Esophagus squamous epithelium (tissue), 5 donors: ENCODE data around the gene SAPCD2. TPM values are rescaled to one million over a fixed set of nuclear protein-coding genes. Genes with fewer than 3 reads are reported as not detected.

Experiments used
- DNase-seq: peaks from one replicate; lab custom pipeline; 2025; lab: John Stamatoyannopoulos, UW
- H3K27ac ChIP-seq, 4 donors: fragments of 200-600 bp; sonication (generic); one replicate each; pipeline ENCODE4 v1.5.1; 2016 to 2019; ENCODE audit warnings: mild to moderate bottlenecking in 1 of 4
- H3K27me3 ChIP-seq, 4 donors: fragments of 200-600 bp; sonication (generic); 1 replicate in 3 of 4; 2 replicates in 1 of 4; pipeline versions ENCODE4 v1.5.1 to v1.6.0; 2017 to 2021; ENCODE audit warnings: antibody characterized with exemption in 1 of 4
- H3K36me3 ChIP-seq, 3 donors: fragments of 200-600 bp; sonication (generic); one replicate each; pipeline ENCODE4 v1.5.1; 2016 to 2019
- H3K4me1 ChIP-seq, 3 donors: fragments of 200-600 bp; sonication (generic); one replicate each; pipeline ENCODE4 v1.5.1; 2017 to 2019
- H3K4me3 ChIP-seq, 4 donors: fragments of 200-600 bp; sonication (generic); 1 replicate in 3 of 4; 2 replicates in 1 of 4; pipeline ENCODE4 v1.5.1; 2016 to 2019; ENCODE audit warnings: mild to moderate bottlenecking in 2 of 4, moderate library complexity in 1 of 4
- H3K9me3 ChIP-seq, 3 donors: fragments of 200-600 bp; sonication (generic); one replicate each; pipeline ENCODE4 v1.5.1; 2016 to 2019
- POLR2A ChIP-seq, 4 donors: fragments of 450-650 bp; IDR thresholded peaks; one replicate each; pipeline ENCODE4 v1.6.1; 2017; ENCODE audit warnings: antibody characterized with exemption in 4 of 4, mild to moderate bottlenecking in 4 of 4, moderate library complexity in 3 of 4
- WGBS, 2 donors: methylation state at CpG; one replicate each; pipeline ENCODE4 v1.1.5; 2018; 5-methylcytosine and 5-hydroxymethylcytosine counted together
- intact Hi-C: fragments of 100-400 bp; cut with DNase I; formaldehyde crosslinking; loops from one replicate; pipeline ENCODE4 v1.15.0; 2022
- total RNA-seq, 4 donors: library from RNA; depleted of rRNA; stranded (reverse); fragments of >200 nt; gene quantifications; one replicate each; pipeline ENCODE4 v1.1.0, GENCODE V29; 2016
- TF ChIP-seq, protein P1 (sequence below), 6 experiments: fragments of 450-650 bp in 4 of 6; fragments of 200-600 bp in 2 of 6; sonication (generic) in 2 of 6; IDR thresholded peaks; one replicate each; pipeline ENCODE4 v1.5.1; 2016 to 2019; ENCODE audit warnings: antibody characterized with exemption in 6 of 6, mild to moderate bottlenecking in 4 of 6, moderate library complexity in 4 of 6
- donor health status: DM: yes; HTN: yes; CAD: no.

The SAPCD2 gene
- total RNA-seq, 4 donors from 2014 or later: 8.2 to 21.2 (median 14.7) TPM

DNA sequence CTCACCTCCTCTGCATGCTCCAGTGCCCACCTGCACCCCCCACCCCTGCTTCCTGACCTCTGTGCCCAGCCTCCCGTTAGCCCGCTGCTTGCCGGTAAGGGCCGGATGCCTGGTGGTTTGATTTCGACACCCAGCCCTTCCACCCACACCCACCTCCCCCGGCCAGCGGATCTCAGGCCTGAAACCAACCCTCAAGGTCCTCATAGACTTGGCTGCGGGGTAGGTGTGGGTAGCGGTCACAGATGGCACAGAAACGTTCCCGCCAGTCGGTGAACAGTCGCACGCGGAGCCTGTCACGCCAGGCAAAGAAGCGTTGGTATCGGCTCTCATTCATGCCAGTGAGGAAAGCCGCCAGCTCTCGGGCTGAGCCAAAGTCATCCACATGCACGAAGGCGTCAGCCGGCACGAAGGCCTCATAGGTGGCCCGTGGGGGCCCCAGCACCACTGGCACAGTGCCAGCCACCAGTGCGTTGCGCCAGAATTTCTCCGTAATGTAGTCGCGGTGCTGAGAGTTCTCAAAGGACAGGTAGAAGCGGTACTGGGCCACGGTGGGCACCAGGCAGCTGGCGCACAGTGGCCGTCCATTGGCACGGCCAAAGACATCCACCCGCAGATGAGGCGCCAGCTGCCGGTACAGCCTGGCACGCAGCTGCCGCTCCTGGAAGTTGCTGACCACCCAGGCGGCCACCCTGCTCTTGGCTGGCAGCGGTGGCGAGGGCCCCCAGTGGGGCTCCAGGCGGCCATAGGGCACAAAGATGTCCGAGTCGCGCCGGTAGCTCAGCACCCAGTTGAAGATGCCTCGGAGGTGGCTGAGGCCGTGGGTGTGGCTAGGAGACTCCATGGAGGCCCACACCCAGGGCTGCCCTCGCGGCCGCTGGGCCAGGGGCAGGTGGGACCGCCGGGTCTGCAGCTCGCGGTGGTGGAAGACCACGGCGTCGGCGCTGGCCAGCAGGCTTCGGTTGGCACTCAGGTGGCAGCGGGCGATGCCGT lies 39.5 kb downstream of the SAPCD2 start:
- 61 to 73% methylated on average over 9 to 21 of the region's 65 CpGs for WGBS, 2 donors
- TF ChIP-seq POLR2A (IDR thresholded peaks at IDR 0.05): no peak
- TF ChIP-seq, protein P1, sequence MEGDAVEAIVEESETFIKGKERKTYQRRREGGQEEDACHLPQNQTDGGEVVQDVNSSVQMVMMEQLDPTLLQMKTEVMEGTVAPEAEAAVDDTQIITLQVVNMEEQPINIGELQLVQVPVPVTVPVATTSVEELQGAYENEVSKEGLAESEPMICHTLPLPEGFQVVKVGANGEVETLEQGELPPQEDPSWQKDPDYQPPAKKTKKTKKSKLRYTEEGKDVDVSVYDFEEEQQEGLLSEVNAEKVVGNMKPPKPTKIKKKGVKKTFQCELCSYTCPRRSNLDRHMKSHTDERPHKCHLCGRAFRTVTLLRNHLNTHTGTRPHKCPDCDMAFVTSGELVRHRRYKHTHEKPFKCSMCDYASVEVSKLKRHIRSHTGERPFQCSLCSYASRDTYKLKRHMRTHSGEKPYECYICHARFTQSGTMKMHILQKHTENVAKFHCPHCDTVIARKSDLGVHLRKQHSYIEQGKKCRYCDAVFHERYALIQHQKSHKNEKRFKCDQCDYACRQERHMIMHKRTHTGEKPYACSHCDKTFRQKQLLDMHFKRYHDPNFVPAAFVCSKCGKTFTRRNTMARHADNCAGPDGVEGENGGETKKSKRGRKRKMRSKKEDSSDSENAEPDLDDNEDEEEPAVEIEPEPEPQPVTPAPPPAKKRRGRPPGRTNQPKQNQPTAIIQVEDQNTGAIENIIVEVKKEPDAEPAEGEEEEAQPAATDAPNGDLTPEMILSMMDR (IDR thresholded peaks at IDR 0.05): no peak
- Histone ChIP-seq H3K27ac (peak overlapping the region in 1 of 4 donors; percentile 39), H3K9me3 (no peaks in the 10 kb centered on the region), H3K4me1 (peaks cover 42 to 72% (median 50%) of the 10 kb centered on the region in 3 donors), H3K36me3 (no peaks in the 10 kb centered on the region), H3K27me3 (peaks cover 0 to 6% (median 0%) of the 10 kb centered on the region in 4 donors), H3K4me3 (peak overlapping the region in 1 of 4 donors; percentile 40)
- intact Hi-C loops: loop anchor here (5.0 kb wide), 1 partner anchor 249 kb away; no protein-coding TSS in a partner anchor
- no peak for DNase-seq

GRCh38 chr9:137030006-137030405 lies 40.4 kb downstream of the SAPCD2 start:
- WGBS, 2 donors: 43% methylated on average over 6 of the region's 15 CpGs; no CpG with 5 or more reads in 1 of the 2 donors
- Histone ChIP-seq H3K27ac (peak overlapping the region in 1 of 4 donors; percentile 39), H3K36me3 (no peaks in the 10 kb centered on the region), H3K9me3 (no peaks in the 10 kb centered on the region), H3K27me3 (peaks cover 0 to 5% (median 0%) of the 10 kb centered on the region in 4 donors), H3K4me3 (peak overlapping the region in 1 of 4 donors; percentile 40), H3K4me1 (peaks cover 36 to 73% (median 42%) of the 10 kb centered on the region in 3 donors)
- DNase-seq: no peak
- TF ChIP-seq POLR2A (IDR thresholded peaks at IDR 0.05): no peak
- TF ChIP-seq, protein P1 (IDR thresholded peaks at IDR 0.05): no peak
- intact Hi-C loops: loop anchor here (5.0 kb wide), 1 partner anchor 248 kb away; no protein-coding TSS in a partner anchor

DNA sequence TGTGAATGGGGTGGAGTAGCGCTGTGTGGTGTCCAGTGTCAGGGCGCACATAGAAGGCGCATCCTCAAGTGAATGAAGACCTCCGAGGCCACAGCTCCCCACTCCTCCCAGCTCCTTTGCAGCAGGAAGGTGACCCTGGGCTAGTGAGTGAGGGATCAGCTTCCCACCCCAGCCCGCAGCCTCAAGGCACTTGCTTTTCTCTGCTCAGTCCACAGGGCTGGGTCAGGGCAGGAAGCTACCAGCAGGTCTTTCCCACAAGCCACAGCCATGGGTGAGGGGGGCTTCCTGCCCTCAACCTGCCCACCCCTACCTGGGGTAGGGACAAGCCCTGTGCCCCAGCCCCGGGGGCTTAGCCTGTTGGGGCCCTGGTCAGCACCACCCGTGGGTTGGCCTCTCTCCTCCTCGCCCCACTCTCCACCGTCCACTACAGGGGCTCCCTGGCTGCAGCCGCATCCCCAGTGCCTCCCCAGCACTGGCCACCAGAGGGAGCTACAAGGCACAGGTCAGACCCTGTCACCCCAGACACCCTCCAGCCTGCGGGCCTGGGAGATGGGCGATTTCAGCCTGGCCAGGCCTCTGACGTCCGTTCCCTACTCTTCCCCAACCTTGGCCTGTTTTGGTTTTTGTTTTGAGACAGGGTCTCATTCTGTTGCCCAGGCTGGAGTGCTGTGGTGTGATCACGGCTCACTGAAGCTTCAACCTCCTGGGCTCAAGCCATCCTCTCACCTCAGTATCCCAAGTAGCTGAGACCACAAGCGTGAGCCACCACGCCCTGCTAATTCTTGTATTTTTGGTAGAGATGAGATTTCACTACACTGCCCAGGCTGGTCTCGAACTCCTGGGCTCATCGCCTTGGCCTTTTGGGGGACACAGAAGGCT lies 41.1 kb downstream of the SAPCD2 start:
- Histone ChIP-seq H3K4me1 (peaks cover 29 to 67% (median 35%) of the 10 kb centered on the region in 3 donors), H3K4me3 (peak overlapping the region; percentile 33 to 82 (median 62)), H3K9me3 (no peaks in the 10 kb centered on the region), H3K27ac (peak overlapping the region; percentile 5 to 72 (median 52)), H3K27me3 (peaks cover 0 to under 1% (median 0%) of the 10 kb centered on the region in 4 donors), H3K36me3 (no peaks in the 10 kb centered on the region)
- intact Hi-C loops: loop anchor here (5.0 kb wide), 1 partner anchor 87 kb away; the partner anchor contains the start of gene FBXW5
- DNase-seq: no peak
- 5 to 10% methylated on average over 7 to 8 of the region's 19 CpGs for WGBS, 2 donors
- TF ChIP-seq, protein P1 (IDR thresholded peaks at IDR 0.05): peak; percentile 66 to 90 (median 85)
- no peak for TF ChIP-seq POLR2A (IDR thresholded peaks at IDR 0.05)

DNA sequence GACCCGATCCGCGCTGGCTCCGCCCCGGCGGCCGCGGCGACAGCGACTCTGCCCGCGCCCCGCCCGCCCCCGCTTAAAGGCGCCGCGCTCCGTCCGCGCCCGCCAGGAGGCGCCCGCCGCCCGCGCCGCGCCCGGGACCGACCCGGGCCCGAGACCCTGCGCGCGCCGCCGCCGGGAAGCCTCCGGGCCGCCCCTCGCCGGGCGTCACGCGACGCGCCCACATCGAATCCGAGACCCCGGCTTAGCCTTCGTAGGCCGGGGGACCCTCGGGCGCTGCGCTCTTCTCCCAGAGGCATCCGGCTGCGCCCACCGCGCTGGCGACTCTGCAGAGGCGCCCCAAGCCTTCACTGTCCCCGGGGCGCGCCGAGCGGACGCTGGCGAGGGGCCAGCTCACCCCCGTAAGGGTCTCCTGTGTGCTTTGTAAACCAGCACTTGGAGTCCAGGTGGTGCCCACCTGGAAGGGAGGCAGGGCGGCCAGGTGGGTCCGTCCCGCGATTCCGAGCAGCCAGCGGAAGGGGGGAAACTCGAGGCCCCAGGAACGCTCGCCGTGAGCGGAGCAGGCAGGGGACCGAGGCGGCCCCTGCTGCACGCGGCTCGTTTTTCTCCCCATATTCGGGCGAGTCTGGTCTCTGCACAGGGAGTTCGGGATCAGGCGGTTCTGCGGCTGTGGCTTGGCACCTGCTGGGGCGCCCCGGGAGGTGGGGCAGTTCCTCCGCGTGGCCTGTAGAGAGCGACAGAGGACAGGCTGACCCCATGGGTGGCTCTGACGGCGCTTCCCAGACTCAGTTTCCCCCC lies 41.9 kb downstream of the SAPCD2 start:
- intact Hi-C loops: loop anchor here (5.0 kb wide), 1 partner anchor 86 kb away; the partner anchor contains the start of gene FBXW5
- no peaks in the 10 kb centered on the region for H3K9me3 ChIP-seq
- peak overlapping the region; percentile 50 to 72 (median 62) for H3K27ac ChIP-seq
- H3K27me3 ChIP-seq: no peaks in the 10 kb centered on the region
- WGBS, 2 donors: no CpG with 5 or more reads among the region's 98 CpGs
- no peaks in the 10 kb centered on the region for H3K36me3 ChIP-seq
- DNase-seq: no peak
- TF ChIP-seq, protein P1 (IDR thresholded peaks at IDR 0.05): peak in 4 of 6 experiments; percentile 42 to 69 (median 52)
- TF ChIP-seq POLR2A (IDR thresholded peaks at IDR 0.05): no peak
- H3K4me1 ChIP-seq: peaks cover 28 to 66% (median 35%) of the 10 kb centered on the region in 3 donors
- peak overlapping the region; percentile 33 to 82 (median 62) for H3K4me3 ChIP-seq
